ENCODE measurements around the gene SRGAP1.
"Not testable (repeated sequence)": the region's sequence is repeated elsewhere in the genome, so short reads cannot be mapped to it uniquely, and the experiment has no call there.

SRGAP1 gene

DNA sequence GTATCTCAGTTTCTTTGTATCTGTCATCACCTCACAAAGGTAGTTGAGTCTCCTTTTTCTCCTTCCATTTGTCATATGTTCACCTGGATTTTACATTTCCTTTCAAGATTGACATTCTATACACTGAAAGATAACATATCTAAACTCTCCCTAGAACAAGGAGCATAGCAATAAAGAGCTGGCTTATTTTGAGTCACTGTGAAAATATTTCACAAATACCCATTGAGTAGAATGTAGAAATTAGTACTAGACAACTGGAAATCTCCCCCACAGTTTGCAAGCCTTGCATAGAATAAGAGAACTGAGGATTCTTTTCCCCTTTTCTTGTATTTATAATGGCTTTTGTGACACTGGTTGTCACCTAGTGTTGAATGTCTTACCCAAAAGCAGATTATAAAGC lies 266.4 kb downstream of the SRGAP1 start:
- TF ChIP-seq SPI1 (IDR thresholded peaks at IDR 0.05; ENCODE audit: borderline replicate concordance, low read depth) (no peak), POLR2AphosphoS5 (IDR thresholded peaks at IDR 0.05; ENCODE audit: low read depth) (no peak), GABPA (IDR thresholded peaks at IDR 0.05; ENCODE audit: low read depth) (no peak)
- TF ChIP-seq, protein P1, sequence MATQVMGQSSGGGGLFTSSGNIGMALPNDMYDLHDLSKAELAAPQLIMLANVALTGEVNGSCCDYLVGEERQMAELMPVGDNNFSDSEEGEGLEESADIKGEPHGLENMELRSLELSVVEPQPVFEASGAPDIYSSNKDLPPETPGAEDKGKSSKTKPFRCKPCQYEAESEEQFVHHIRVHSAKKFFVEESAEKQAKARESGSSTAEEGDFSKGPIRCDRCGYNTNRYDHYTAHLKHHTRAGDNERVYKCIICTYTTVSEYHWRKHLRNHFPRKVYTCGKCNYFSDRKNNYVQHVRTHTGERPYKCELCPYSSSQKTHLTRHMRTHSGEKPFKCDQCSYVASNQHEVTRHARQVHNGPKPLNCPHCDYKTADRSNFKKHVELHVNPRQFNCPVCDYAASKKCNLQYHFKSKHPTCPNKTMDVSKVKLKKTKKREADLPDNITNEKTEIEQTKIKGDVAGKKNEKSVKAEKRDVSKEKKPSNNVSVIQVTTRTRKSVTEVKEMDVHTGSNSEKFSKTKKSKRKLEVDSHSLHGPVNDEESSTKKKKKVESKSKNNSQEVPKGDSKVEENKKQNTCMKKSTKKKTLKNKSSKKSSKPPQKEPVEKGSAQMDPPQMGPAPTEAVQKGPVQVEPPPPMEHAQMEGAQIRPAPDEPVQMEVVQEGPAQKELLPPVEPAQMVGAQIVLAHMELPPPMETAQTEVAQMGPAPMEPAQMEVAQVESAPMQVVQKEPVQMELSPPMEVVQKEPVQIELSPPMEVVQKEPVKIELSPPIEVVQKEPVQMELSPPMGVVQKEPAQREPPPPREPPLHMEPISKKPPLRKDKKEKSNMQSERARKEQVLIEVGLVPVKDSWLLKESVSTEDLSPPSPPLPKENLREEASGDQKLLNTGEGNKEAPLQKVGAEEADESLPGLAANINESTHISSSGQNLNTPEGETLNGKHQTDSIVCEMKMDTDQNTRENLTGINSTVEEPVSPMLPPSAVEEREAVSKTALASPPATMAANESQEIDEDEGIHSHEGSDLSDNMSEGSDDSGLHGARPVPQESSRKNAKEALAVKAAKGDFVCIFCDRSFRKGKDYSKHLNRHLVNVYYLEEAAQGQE (IDR thresholded peaks at IDR 0.05; ENCODE audit: insufficient replicate concordance, low read depth), result no peak
- TF ChIP-seq, protein P2, sequence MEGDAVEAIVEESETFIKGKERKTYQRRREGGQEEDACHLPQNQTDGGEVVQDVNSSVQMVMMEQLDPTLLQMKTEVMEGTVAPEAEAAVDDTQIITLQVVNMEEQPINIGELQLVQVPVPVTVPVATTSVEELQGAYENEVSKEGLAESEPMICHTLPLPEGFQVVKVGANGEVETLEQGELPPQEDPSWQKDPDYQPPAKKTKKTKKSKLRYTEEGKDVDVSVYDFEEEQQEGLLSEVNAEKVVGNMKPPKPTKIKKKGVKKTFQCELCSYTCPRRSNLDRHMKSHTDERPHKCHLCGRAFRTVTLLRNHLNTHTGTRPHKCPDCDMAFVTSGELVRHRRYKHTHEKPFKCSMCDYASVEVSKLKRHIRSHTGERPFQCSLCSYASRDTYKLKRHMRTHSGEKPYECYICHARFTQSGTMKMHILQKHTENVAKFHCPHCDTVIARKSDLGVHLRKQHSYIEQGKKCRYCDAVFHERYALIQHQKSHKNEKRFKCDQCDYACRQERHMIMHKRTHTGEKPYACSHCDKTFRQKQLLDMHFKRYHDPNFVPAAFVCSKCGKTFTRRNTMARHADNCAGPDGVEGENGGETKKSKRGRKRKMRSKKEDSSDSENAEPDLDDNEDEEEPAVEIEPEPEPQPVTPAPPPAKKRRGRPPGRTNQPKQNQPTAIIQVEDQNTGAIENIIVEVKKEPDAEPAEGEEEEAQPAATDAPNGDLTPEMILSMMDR (IDR thresholded peaks at IDR 0.05; ENCODE audit: insufficient read depth, low read length), result no peak
- Histone ChIP-seq H3K27me3 (ENCODE audit: insufficient read depth, poor library complexity, severe bottlenecking) (no peaks in the 10 kb centered on the region), H3K4me3 (replicated peaks; ENCODE audit: insufficient read depth, low read length) (no peak overlapping the region), H3K27ac (replicated peaks) (no peak overlapping the region)
- no peak for DNase-seq (ENCODE audit: low read depth in 1 of 2, low spot score in 1 of 2)

DNA sequence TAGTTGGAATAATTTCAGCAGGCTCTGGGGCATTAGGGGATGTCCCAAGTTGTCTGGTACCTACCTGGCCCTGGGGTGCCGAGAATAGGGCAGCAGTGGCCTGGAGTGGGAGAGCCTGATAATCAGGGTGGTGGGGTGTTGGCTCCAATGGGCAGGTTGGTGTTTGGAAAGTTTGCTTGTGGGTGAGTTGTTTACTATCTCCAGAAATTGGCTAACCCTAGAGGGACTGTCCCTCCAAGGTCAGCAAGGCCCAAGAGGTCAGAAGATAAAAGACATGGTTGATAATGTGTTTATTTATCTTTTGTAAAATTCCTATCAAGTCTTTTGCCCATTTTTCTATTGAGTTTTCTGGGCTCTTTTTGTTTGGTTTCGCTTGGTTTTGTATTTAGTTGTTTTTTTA lies 272.5 kb downstream of the SRGAP1 start:
- DNase-seq (ENCODE audit: low read depth in 1 of 2, low spot score in 1 of 2), result no peak
- Histone ChIP-seq H3K27ac (replicated peaks) (no peak overlapping the region), H3K4me3 (replicated peaks; ENCODE audit: insufficient read depth, low read length) (no peak overlapping the region), H3K27me3 (ENCODE audit: insufficient read depth, poor library complexity, severe bottlenecking) (no peaks in the 10 kb centered on the region)
- no peak for TF ChIP-seq POLR2AphosphoS5 (IDR thresholded peaks at IDR 0.05; ENCODE audit: low read depth)
- no peak for TF ChIP-seq GABPA (IDR thresholded peaks at IDR 0.05; ENCODE audit: low read depth)
- TF ChIP-seq, protein P1 (IDR thresholded peaks at IDR 0.05; ENCODE audit: insufficient replicate concordance, low read depth), result no peak
- TF ChIP-seq, protein P2 (IDR thresholded peaks at IDR 0.05; ENCODE audit: insufficient read depth, low read length), result no peak
- no peak for TF ChIP-seq SPI1 (IDR thresholded peaks at IDR 0.05; ENCODE audit: borderline replicate concordance, low read depth)

DNA sequence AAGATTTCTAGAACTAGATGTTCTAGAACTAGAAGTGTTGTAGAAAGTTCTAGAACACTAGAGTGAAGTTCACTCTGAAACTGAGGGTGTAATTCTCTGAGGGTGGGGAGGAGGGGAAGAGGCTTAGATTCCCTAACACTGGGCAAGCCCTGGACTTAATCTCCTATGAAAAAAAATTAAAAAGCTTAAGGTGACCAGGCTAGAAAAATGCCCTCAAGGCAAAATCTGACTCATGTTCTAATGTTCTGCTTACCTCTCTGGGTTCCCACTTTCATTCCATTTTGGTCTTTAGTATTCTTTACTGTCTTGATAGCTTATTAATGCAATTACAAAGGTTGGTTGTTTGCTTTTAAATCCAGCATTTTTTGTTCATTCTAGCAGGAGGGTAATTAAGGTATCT lies 276.1 kb downstream of the SRGAP1 start:
- Histone ChIP-seq H3K27ac (replicated peaks) (no peak overlapping the region), H3K27me3 (ENCODE audit: insufficient read depth, poor library complexity, severe bottlenecking) (no peaks in the 10 kb centered on the region), H3K4me3 (replicated peaks; ENCODE audit: insufficient read depth, low read length) (no peak overlapping the region)
- TF ChIP-seq, protein P2 (IDR thresholded peaks at IDR 0.05; ENCODE audit: insufficient read depth, low read length), result no peak
- DNase-seq (ENCODE audit: low read depth in 1 of 2, low spot score in 1 of 2), result no peak

DNA sequence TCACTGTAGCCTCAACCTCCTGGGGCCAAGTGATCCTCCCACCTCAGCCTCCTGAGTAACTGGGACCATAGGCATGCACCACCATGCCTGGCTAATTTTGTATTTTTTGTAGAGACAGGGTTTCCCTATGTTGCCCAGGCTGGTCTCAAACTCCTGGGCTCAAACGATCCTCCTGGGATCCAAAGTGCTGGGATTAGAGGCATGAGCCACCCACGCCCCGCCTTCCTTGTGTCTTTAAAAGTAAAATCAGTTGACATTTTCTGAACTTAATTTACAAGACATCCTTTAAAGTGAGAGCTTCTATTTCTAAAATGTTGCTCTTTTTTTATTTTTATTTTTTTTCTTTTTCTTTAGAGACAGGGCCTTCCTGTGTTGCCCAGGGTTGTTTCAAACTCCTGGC lies 276.6 kb downstream of the SRGAP1 start:
- not testable (repeated sequence) for H3K27ac ChIP-seq (replicated peaks); DNase-seq (ENCODE audit: low read depth in 1 of 2, low spot score in 1 of 2)

More for the DNA sequence above, 276.6 kb downstream of the SRGAP1 start:
- not testable (repeated sequence) for H3K27me3 ChIP-seq (ENCODE audit: insufficient read depth, poor library complexity, severe bottlenecking); H3K4me3 ChIP-seq (replicated peaks; ENCODE audit: insufficient read depth, low read length)

Data from HL-60 (cell line).